Stimulated activated CD8-positive, alpha-beta memory T cell treated with anti-CD3 and anti-CD28 coated beads, Interleukin-12 subunit alpha, Interleukin-12 subunit beta, amount 100 ng/mL, for 24 hours (primary cell): ENCODE results near the gene SERPINA6.
"Not testable (repeated sequence)": the region's sequence is repeated elsewhere in the genome, so short reads cannot be mapped to it uniquely, and the experiment has no call there.

Experiments
- DNase-seq: peaks from one replicate; pipeline ENCODE4 v3.0.0-alpha.2; 2020; ENCODE audit errors: extremely low read depth

Gene SERPINA6

GRCh38 chr14:94292526-94292871 is 30.6 kb downstream of the SERPINA6 start:
- DNase-seq, result no peak

- no peak for DNase-seq
Measured at GRCh38 chr14:94291906-94292525, 31.1 kb downstream of the SERPINA6 start.

- no peak for DNase-seq
Measured at GRCh38 chr14:94291159-94291905, 31.8 kb downstream of the SERPINA6 start.

GRCh38 chr14:94290197-94290596 is 32.9 kb downstream of the SERPINA6 start:
- DNase-seq, result no peak

- DNase-seq, result no peak
Measured at GRCh38 chr14:94288610-94289465, 34.3 kb downstream of the SERPINA6 start.

GRCh38 chr14:94285158-94285557 is 38.0 kb downstream of the SERPINA6 start:
- no peak for DNase-seq

- no peak for DNase-seq
Measured at GRCh38 chr14:94284221-94284620, 38.9 kb downstream of the SERPINA6 start.

GRCh38 chr14:94282991-94283723 is 40.0 kb downstream of the SERPINA6 start:
- DNase-seq, result no peak

- no peak for DNase-seq
Measured at GRCh38 chr14:94278731-94279130, 44.4 kb downstream of the SERPINA6 start.

GRCh38 chr14:94276898-94277561 is 46.1 kb downstream of the SERPINA6 start:
- not testable (repeated sequence) for DNase-seq

GRCh38 chr14:94269156-94269555 is 54.0 kb downstream of the SERPINA6 start:
- no peak for DNase-seq

- DNase-seq, result not testable (repeated sequence)
Measured at GRCh38 chr14:94268582-94268981, 54.6 kb downstream of the SERPINA6 start.

- DNase-seq, result no peak
Measured at GRCh38 chr14:94267352-94267751, 55.8 kb downstream of the SERPINA6 start.

- DNase-seq, result not testable (repeated sequence)
Measured at GRCh38 chr14:94264195-94264594, 58.9 kb downstream of the SERPINA6 start.
